OCI-M2 (cell line): ENCODE results near the gene TMEM44.
"Not testable (repeated sequence)": the region's sequence is repeated elsewhere in the genome, so short reads cannot be mapped to it uniquely, and the experiment has no call there.

Experiments
- DNase-seq: peaks from one replicate; lab custom pipeline; 2025; ENCODE audit not compliant: unreplicated experiment; lab: John Stamatoyannopoulos, UW

The TMEM44 gene

GRCh38 chr3:194612221-194612620 lies 21.0 kb downstream of the TMEM44 start:
- DNase-seq = no peak

DNA sequence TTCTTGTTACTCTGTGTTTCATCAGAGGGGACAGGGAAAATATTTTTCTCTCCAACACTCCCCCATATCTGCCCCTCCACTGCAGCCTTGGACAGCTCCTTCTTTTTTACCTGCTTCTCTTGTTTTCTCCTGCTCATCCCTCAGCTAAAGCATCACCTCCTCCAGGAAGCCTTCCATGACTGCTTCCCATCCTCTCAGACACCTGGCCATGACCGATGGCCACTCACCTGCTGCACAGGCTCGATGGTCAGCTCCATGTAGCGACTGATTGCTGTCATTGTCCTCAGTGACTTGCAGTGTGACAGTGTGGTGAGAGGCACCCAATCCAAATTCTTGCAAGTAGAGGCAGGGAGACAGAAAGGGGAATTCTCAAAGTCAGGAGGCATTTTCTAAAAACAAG lies 22.5 kb downstream of the TMEM44 start:
- no peak for DNase-seq

GRCh38 chr3:194609601-194610000 lies 23.6 kb downstream of the TMEM44 start:
- DNase-seq = no peak

GRCh38 chr3:194608981-194609380 lies 24.2 kb downstream of the TMEM44 start:
- no peak for DNase-seq

GRCh38 chr3:194607592-194608389 lies 25.4 kb downstream of the TMEM44 start:
- DNase-seq = no peak

DNA sequence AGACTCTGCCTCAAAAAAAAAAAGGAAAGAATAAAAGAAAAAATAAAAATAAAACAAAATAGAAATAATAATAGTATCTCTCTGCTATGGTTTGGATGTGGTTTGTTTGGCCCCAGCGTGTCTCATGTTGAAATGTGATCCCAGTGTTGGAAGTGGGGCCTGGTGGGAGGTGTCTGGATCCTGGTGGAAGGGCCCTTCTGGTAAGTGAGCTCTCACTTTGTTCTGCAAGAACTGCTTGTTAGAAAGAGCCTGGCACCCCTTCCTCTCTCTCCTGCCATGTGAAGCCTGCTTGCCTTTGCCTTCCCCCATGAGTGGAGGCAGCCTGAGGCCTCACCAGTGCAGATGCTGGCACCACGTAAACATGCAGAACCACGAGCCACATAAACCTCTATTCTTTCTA lies 26.3 kb downstream of the TMEM44 start:
- no peak for DNase-seq

DNA sequence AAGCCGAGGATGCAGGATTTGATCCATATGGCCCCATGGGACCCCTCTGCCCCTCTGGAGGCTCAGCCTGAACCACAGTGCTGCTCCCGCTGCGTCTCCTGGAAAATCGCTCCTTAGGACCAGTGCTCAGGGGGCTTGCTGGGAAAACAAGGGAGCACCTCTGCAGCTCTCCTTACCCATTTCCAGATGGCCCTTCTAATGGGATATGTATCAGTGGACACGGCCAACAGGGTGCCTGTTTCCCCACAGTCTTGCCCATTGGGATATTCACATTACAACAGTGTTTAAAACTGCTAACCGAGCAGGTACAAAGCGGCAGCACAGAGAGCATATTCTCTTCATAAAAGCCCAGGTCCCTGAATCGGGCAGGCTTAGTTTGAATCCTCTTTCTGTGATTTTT lies 27.1 kb downstream of the TMEM44 start:
- DNase-seq = no peak

- not testable (repeated sequence) for DNase-seq
These were observed 27.9 kb downstream of the TMEM44 start for GRCh38 chr3:194605314-194605713.

DNA sequence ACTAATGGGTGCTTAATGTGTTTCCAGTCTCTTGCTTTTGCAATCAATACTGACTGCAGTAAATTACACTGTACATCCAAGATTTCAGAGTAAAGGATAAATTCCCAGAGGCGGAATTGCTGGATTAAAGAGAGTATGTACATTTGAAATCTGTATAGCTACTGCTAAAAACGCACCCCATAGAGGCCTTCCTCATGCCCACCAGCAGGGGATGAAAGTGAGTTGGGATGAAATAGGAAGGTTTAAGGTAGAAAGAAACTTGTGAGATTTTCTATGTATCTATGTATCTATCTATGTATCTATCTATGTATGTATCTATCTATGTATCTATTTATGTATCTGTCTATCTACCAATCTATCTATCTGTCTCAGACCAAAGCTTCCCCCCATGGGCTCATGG lies 28.4 kb downstream of the TMEM44 start:
- DNase-seq = no peak

GRCh38 chr3:194604126-194604525 lies 29.1 kb downstream of the TMEM44 start:
- no peak for DNase-seq

GRCh38 chr3:194602669-194603171 lies 30.5 kb downstream of the TMEM44 start:
- DNase-seq = no peak

DNA sequence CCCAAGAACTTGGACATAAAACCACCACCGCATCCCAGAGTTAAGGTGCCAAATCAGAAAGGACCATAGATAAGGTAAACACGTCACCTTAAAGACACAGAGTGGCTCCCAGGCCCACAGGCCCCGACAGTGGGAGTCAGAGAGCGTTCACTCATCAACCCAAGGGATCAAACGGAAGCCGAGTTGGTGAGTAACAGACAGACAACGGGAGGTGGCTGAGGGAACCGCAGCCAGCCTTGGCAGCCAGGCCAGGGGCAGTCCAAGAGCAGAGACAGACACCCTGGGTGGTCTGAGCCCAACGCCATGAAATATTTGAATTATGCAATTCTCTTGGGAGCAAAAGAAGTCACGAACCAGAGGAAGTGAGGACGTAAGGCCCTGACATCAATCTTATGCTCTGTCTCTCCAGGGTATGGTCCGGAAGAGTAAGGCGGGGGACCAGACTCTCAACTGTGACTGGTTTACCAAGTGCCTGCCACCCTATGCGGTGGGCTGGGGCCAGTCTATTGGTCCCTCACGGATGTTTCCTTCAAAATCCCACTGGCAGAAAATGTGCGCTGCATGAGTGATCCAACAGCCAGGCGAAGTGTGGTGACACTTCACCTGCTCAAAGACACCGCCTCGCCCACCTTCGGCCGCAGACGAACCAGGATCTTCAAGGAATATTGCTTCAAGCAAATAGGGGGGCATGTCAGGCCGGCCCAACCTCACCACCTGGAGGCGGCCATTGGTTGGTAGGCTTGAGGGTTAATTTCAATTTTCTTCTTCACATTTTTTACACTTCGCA lies 34.3 kb downstream of the TMEM44 start:
- no peak for DNase-seq

DNA sequence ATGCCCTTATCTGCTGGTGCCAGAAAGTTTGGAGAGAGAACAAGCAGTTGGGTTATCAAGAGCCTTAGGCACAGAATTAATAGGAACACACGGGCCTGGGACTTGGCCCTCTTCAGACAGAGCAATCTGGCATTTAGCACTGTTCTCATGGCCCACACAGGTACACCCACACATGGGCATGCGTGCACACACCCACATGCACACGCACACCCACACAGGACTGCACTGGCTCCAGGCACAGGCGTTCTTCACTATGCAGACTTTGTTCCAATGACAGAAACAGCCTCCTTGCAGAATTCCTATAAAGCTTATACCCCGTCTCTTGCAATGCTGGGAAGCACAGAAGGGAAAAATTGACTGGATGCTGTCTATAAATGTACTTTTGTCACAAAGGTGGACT lies 36.3 kb downstream of the TMEM44 start:
- no peak for DNase-seq

- no peak for DNase-seq
These were observed 40.1 kb downstream of the TMEM44 start for GRCh38 chr3:194592798-194593752.

- DNase-seq = no peak
These were observed 44.5 kb downstream of the TMEM44 start for GRCh38 chr3:194588741-194589140.

DNA sequence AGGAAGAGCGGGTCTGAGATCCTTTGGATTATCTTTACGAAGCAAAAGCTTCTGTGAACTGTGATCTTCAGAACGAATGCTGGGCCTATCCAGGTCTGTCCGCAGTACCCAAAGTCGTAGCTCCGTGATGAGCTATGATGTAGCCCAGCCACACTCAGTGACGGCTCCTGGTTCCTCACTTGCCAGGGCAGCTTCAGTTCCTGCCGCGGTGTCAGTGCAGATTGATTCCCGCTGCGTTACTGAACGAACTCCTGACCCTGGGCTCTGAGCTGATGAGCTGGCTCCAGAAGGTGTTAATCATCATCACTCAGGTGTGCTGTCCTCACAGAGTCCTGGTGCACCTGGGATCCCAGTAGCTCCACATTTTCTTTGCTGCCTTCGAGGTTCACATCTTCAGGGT lies 45.0 kb downstream of the TMEM44 start:
- no peak for DNase-seq

DNA sequence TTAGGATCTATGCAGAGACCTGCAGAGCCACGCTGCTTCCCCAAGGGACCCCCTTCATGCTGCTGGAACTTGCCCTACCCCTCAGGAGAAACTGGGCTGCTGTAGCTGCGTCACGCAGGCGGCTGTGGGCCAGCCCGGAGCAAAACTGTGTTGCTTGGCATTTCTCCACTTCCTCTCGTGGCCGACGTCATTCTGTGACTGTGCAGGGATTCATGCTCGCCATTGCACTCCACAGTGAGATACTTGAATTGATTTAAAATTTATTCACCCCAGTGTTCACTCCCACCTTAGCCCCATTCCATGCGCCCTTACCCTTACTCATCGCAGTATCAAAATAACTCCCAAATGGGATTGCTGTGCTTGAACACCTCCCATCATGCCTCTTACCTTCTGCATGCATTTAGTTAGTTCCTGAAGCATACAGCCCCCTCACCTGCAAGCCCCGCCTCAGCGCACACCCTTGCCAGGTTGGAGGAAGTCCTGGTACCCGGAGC lies 45.7 kb downstream of the TMEM44 start:
- no peak for DNase-seq

GRCh38 chr3:194586836-194587235 lies 46.4 kb downstream of the TMEM44 start:
- DNase-seq = no peak

DNA sequence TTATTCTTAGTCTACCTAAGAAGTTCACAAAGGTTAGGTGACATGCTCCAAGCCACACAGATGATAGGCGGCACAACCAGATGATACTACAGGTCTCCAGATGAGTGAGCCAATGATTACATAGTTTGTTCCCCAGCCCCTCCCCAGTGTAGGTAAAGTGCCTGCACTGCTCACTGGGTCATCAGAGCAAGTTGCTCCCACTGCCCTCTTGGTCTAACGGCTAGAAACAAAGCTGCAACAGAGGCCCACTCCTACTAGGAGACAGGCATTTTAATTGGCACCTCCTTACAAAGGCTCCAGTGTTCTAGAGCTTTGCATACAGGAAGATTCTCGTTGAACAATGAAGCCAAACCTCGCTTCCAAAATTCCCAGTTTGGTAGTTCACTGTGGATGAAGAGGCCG lies 47.3 kb downstream of the TMEM44 start:
- DNase-seq = no peak

DNA sequence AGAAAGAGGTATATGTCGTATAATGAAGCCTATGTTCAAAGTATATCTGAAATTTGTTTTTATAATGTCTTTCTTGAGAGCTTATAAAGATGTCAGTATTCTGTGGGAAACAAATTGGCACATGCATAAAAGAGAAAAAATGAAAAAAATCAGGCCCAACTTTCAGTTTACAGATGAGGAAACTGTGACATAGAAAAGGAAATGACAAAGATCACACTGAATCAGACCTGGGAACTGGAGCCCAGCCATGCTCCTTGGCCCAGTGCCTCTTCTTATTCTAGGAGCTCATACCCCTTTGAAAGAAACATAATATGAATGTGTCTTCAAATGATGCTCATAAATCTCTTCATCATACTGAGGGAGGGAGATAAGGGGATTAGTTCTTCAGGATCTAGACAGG lies 48.4 kb downstream of the TMEM44 start:
- DNase-seq = no peak

GRCh38 chr3:194584320-194584776 lies 48.9 kb downstream of the TMEM44 start:
- no peak for DNase-seq
